Activated B cell treated with CpG ODN at 0.5 μM for 24 hours (primary cell): ENCODE data around the gene LRG1. TPM values are rescaled to one million over a fixed set of nuclear protein-coding genes. Genes with fewer than 3 reads are reported as not detected.

ENCODE experiments used
- ATAC-seq: fragments of 200-7000 bp; cut with Tn5 transposase; one replicate; pipeline ENCODE4 v1.10.0; 2021; ENCODE audit warnings: low read depth, mild to moderate bottlenecking, moderate library complexity
- CTCF ChIA-PET: fragments of 350-600 bp; sonication (Branson Sonifier 250); formaldehyde crosslinking; loops from one replicate; lab custom pipeline; 2021; ENCODE audit warnings: antibody characterized with exemption; lab: Charles Lee
- POLR2A ChIA-PET: fragments of 350-600 bp; sonication (Branson Sonifier 250); formaldehyde crosslinking; loops from one replicate; lab custom pipeline; 2021; ENCODE audit warnings: antibody characterized with exemption; lab: Charles Lee
- DNase-seq: peaks from one replicate; pipeline ENCODE4 v3.0.0; 2022
- H3K27ac Mint-ChIP-seq: one replicate; pipeline ENCODE4 v1.8.0; 2020; ENCODE audit warnings: mixed read lengths
- H3K27me3 Mint-ChIP-seq: one replicate; pipeline ENCODE4 v1.8.0; 2021; ENCODE audit warnings: mixed read lengths
- H3K36me3 Mint-ChIP-seq: one replicate; pipeline ENCODE4 v1.8.0; 2021; ENCODE audit warnings: low read depth, mixed read lengths
- H3K4me1 Mint-ChIP-seq: one replicate; pipeline ENCODE4 v1.8.0; 2021; ENCODE audit warnings: mixed read lengths
- H3K4me3 Mint-ChIP-seq: one replicate; pipeline ENCODE4 v1.8.0; 2020; ENCODE audit warnings: mild to moderate bottlenecking, mixed read lengths
- H3K9me3 Mint-ChIP-seq: one replicate; pipeline ENCODE4 v1.8.0; 2020; ENCODE audit warnings: mixed read lengths
- intact Hi-C: fragments of 100-400 bp; cut with micrococcal nuclease; formaldehyde crosslinking; loops from one replicate; pipeline ENCODE4 v1.15.1; 2024
- total RNA-seq: library from RNA; stranded (reverse); gene quantifications from 2 replicates; pipeline ENCODE4 v1.2.3, GENCODE V29; 2022
- TF ChIP-seq, protein P1 (sequence below): fragments of 200-600 bp; IDR thresholded peaks from one replicate; pipeline ENCODE4 v1.8.0; 2022; ENCODE audit warnings: antibody characterized with exemption, mild to moderate bottlenecking

LRG1 gene
- total RNA-seq, 1 donor from 2014 or later, result 2.0 TPM

DNA sequence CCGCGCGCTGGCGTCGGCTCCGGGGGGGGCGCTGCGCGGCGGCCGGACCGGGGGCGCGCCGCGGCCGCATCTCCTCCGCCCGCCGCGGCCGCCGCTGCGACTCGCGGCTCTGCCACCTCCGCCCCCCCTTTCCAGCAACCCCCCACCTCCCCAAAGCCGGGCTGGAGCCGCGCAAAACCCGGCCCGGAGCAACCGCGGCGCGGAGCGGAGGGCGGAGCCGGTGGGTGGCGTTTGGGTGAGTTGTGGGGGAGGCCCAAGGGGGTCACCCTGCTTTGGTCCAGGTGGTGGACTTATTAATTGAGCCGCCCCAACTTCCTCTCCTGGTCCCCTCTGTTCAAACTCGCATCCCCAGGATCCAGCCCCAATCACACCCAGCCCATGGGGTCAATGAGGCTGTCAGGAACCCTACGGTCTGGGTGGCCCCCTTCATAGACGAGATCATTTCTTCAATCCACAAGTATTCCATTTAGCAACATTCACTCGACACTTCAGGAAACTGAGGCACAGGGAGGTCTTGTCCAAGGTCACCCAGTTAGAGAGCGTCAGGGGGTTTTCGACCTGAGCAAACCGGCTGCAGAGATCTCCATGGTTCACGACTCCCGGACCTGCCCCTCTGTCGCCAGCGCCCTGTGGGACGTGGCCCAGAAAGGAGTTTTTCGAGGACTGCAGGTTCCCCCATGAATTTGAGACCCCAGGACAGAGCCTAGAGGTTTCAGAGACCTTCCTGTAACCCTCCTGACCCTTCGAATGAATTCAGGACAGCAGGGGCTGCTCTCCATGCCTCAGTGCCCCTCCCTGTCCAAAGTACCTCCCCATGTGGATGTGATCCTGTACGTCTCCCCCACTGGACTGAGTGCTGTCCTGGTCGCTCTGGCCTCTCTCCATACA, 42.1 kb upstream of the LRG1 start:
- no peaks in the 10 kb centered on the region for H3K36me3 Mint-ChIP-seq
- CTCF ChIA-PET, result no interaction called here
- H3K9me3 Mint-ChIP-seq, result no peaks in the 10 kb centered on the region
- H3K27me3 Mint-ChIP-seq, result peaks cover 51% of the 10 kb centered on the region
- DNase-seq (no peak), ATAC-seq (no peak)
- peaks cover 16% of the 10 kb centered on the region for H3K4me1 Mint-ChIP-seq
- POLR2A ChIA-PET, result no interaction called here
- peak overlapping the region; percentile 53 for H3K4me3 Mint-ChIP-seq
- TF ChIP-seq, protein P1, sequence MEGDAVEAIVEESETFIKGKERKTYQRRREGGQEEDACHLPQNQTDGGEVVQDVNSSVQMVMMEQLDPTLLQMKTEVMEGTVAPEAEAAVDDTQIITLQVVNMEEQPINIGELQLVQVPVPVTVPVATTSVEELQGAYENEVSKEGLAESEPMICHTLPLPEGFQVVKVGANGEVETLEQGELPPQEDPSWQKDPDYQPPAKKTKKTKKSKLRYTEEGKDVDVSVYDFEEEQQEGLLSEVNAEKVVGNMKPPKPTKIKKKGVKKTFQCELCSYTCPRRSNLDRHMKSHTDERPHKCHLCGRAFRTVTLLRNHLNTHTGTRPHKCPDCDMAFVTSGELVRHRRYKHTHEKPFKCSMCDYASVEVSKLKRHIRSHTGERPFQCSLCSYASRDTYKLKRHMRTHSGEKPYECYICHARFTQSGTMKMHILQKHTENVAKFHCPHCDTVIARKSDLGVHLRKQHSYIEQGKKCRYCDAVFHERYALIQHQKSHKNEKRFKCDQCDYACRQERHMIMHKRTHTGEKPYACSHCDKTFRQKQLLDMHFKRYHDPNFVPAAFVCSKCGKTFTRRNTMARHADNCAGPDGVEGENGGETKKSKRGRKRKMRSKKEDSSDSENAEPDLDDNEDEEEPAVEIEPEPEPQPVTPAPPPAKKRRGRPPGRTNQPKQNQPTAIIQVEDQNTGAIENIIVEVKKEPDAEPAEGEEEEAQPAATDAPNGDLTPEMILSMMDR, result no peak
- intact Hi-C loops, result no loop called here
- no peak overlapping the region for H3K27ac Mint-ChIP-seq

DNA sequence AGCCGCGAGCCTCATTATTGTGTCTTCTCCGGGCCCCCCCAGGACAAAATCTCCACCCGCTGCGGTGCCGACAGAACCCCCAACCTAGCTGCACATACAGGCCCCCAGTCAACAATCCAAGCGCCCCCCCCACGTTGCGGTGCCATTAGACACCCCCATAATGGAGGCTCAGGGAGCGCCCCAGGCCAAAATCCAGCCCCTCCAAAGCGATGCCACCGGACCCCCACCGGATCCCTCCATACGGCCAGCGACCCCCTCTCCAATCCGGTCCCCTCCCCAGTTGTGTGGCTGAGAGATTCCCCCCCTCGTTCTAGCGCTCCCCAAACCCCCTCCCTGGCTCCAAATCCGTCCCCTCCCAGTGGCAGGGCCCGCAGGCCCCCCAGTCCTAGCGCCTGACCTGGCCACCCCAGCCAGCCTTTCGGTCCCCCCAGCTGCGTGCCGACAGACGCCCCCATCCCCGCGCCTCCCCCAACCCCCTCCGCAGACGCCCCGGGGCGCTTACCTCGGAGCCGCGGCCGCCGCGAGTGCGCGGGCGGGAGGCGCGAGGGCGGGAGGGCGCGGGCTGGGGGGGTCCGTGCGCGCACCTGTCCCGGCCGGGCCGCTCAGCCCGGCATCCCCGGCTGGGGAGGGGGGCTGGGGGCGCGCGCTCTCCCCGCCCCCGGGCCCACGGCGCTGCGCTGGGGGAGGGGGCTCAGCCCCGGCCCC, 41.3 kb upstream of the LRG1 start:
- ATAC-seq (no peak), DNase-seq (no peak)
- Mint-ChIP-seq H3K4me1 (peaks cover 16% of the 10 kb centered on the region), H3K4me3 (no peak overlapping the region), H3K36me3 (no peaks in the 10 kb centered on the region), H3K27me3 (peaks cover 55% of the 10 kb centered on the region), H3K9me3 (no peaks in the 10 kb centered on the region), H3K27ac (no peak overlapping the region)
- CTCF ChIA-PET, result no interaction called here
- POLR2A ChIA-PET, result interaction anchor here (0.8 kb wide), 1 partner anchor 11 kb away, joined by 6 read pairs; no protein-coding TSS in a partner anchor
- TF ChIP-seq, protein P1, result no peak
- intact Hi-C loops, result no loop called here

- DNase-seq (no peak), ATAC-seq (no peak)
- POLR2A ChIA-PET, result interaction anchor here (0.8 kb wide), 1 partner anchor 10 kb away, joined by 6 read pairs; no protein-coding TSS in a partner anchor
- Mint-ChIP-seq H3K9me3 (no peaks in the 10 kb centered on the region), H3K4me3 (no peak overlapping the region), H3K4me1 (peaks cover 16% of the 10 kb centered on the region), H3K27me3 (peaks cover 55% of the 10 kb centered on the region), H3K27ac (no peak overlapping the region), H3K36me3 (no peaks in the 10 kb centered on the region)
- CTCF ChIA-PET, result no interaction called here
- intact Hi-C loops, result no loop called here
- TF ChIP-seq, protein P1, result no peak
These were observed 40.4 kb upstream of the LRG1 start for GRCh38 chr19:4580021-4580901.

DNA sequence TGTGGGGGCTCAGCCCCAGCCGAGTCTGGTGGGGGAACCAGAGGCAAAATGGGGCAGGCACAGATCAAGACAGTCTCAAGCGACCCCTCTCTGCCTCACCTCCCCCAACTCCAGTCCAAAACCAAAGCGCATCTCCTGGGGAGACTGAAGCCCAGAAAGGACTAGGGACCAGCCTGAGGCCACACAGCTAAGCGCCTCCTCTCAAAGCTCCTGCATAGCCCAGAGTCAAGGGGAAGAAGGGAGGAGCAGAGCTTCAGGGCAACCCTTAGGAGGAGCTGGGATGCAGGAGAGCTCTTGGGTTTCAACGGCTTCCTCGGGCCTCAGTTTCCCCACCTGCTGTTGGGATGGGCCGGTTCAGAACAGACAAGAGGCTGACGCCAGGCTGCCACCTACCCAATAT, 39.6 kb upstream of the LRG1 start:
- POLR2A ChIA-PET, result no interaction called here
- H3K27ac Mint-ChIP-seq, result no peak overlapping the region
- CTCF ChIA-PET, result no interaction called here
- H3K4me3 Mint-ChIP-seq, result no peak overlapping the region
- no peaks in the 10 kb centered on the region for H3K36me3 Mint-ChIP-seq
- no peak for ATAC-seq
- peaks cover 52% of the 10 kb centered on the region for H3K27me3 Mint-ChIP-seq
- TF ChIP-seq, protein P1, result no peak
- no peaks in the 10 kb centered on the region for H3K9me3 Mint-ChIP-seq
- peaks cover 13% of the 10 kb centered on the region for H3K4me1 Mint-ChIP-seq
- intact Hi-C loops, result no loop called here
- DNase-seq, result no peak
